Measurements from ENCODE around the gene ARID5B. TPM values are rescaled to one million over a fixed set of nuclear protein-coding genes. Genes with fewer than 3 reads are reported as not detected.

ARID5B gene
- total and polyA plus RNA-seq, 2 experiments from 2014 or later: 53.2 to 55.0 TPM

DNA sequence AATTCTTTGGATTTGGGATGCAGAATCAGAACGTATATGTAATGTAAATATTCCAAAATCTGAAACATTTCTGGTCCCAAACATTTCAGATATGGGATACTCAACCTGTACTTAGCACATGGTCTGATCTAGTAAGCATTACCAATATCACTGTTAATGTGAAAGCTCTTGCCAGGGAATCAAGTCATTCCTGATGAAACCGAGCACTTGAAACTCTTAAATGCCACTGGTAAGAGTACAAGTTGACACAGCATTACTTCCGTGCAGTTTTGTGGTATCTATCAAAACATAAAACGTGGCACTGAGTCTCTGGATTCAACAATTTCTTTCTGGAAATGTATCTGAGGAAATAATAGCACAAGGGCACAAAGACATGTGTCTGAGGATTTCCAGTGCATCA is 211.5 kb downstream of the ARID5B start:
- Histone ChIP-seq H2AFZ (no peak overlapping the region), H3K79me2 (no peaks in the 10 kb centered on the region), H4K20me1 (ENCODE audit: insufficient read depth, poor library complexity, severe bottlenecking) (no peaks in the 10 kb centered on the region), H3K4me1 (ENCODE audit: insufficient read depth) (no peaks in the 10 kb centered on the region), H3K27me3 (no peaks in the 10 kb centered on the region), H3K4me2 (no peak overlapping the region), H3K9me2 (replicated peaks; ENCODE audit: insufficient read depth) (no peaks in the 10 kb centered on the region), H3K36me3 (replicated peaks; ENCODE audit: insufficient read depth, low read depth) (no peaks in the 10 kb centered on the region), H3K4me3 (no peak overlapping the region), H3K27ac (no peak overlapping the region), H3K9me3 (ENCODE audit: low read depth) (no peaks in the 10 kb centered on the region)
- WGBS (ENCODE audit: low lambda C conversion rate, missing lambda C conversion rate): 88% methylated on average over 4 of the region's 4 CpGs
- TF ChIP-seq EZH2 (IDR thresholded peaks at IDR 0.05; ENCODE audit: borderline replicate concordance) (no peak), EZH2phosphoT487 (IDR thresholded peaks at IDR 0.05; ENCODE audit: low read depth, severe bottlenecking, unreplicated experiment) (no peak)
- TF ChIP-seq, protein P1, sequence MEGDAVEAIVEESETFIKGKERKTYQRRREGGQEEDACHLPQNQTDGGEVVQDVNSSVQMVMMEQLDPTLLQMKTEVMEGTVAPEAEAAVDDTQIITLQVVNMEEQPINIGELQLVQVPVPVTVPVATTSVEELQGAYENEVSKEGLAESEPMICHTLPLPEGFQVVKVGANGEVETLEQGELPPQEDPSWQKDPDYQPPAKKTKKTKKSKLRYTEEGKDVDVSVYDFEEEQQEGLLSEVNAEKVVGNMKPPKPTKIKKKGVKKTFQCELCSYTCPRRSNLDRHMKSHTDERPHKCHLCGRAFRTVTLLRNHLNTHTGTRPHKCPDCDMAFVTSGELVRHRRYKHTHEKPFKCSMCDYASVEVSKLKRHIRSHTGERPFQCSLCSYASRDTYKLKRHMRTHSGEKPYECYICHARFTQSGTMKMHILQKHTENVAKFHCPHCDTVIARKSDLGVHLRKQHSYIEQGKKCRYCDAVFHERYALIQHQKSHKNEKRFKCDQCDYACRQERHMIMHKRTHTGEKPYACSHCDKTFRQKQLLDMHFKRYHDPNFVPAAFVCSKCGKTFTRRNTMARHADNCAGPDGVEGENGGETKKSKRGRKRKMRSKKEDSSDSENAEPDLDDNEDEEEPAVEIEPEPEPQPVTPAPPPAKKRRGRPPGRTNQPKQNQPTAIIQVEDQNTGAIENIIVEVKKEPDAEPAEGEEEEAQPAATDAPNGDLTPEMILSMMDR (IDR thresholded peaks at IDR 0.05; ENCODE audit: poor library complexity): no peak
- DNase-seq (ENCODE audit: low spot score): no peak

GRCh38 chr10:62113680-62114079 is 212.2 kb downstream of the ARID5B start:
- H3K4me1 ChIP-seq (ENCODE audit: insufficient read depth): no peaks in the 10 kb centered on the region
- no peak overlapping the region for H3K4me2 ChIP-seq
- TF ChIP-seq EZH2 (IDR thresholded peaks at IDR 0.05; ENCODE audit: borderline replicate concordance) (no peak), EZH2phosphoT487 (IDR thresholded peaks at IDR 0.05; ENCODE audit: low read depth, severe bottlenecking, unreplicated experiment) (no peak)
- TF ChIP-seq, protein P1 (IDR thresholded peaks at IDR 0.05; ENCODE audit: poor library complexity): no peak
- DNase-seq (ENCODE audit: low spot score): no peak
- H3K4me3 ChIP-seq: no peak overlapping the region
- no peak overlapping the region for H3K27ac ChIP-seq
- no peaks in the 10 kb centered on the region for H3K36me3 ChIP-seq (replicated peaks; ENCODE audit: insufficient read depth, low read depth)
- H3K27me3 ChIP-seq: no peaks in the 10 kb centered on the region
- no peak overlapping the region for H2AFZ ChIP-seq
- H4K20me1 ChIP-seq (ENCODE audit: insufficient read depth, poor library complexity, severe bottlenecking): no peaks in the 10 kb centered on the region
- no peaks in the 10 kb centered on the region for H3K9me3 ChIP-seq (ENCODE audit: low read depth)
- WGBS (ENCODE audit: low lambda C conversion rate, missing lambda C conversion rate): 90% methylated on average over 4 of the region's 4 CpGs
- H3K79me2 ChIP-seq: no peaks in the 10 kb centered on the region
- no peaks in the 10 kb centered on the region for H3K9me2 ChIP-seq (replicated peaks; ENCODE audit: insufficient read depth)

DNA sequence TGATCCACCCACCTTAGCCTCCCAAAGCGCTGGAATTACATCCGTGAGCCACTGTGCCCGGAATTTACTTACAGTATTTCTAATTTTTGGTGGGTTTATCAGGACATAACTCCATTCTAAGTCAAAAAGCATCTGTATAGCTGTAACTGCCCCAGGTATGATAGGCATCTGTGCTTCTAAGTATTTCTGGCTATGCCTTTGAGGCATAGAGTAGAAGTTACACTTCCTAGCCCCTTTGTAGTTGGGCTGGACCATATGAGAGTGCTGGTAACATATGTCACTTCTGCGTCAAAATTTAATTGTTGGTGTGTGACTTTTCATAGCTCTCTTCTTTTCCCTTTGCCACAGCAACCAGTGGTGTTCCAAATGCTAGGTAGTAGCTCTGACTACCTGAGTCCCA is 213.8 kb downstream of the ARID5B start:
- no peaks in the 10 kb centered on the region for H3K4me1 ChIP-seq (ENCODE audit: insufficient read depth)
- no peaks in the 10 kb centered on the region for H3K9me2 ChIP-seq (replicated peaks; ENCODE audit: insufficient read depth)
- H4K20me1 ChIP-seq (ENCODE audit: insufficient read depth, poor library complexity, severe bottlenecking): no peaks in the 10 kb centered on the region
- DNase-seq (ENCODE audit: low spot score): no peak
- TF ChIP-seq EZH2phosphoT487 (IDR thresholded peaks at IDR 0.05; ENCODE audit: low read depth, severe bottlenecking, unreplicated experiment) (no peak), EZH2 (IDR thresholded peaks at IDR 0.05; ENCODE audit: borderline replicate concordance) (no peak)
- TF ChIP-seq, protein P1 (IDR thresholded peaks at IDR 0.05; ENCODE audit: poor library complexity): no peak
- H3K27me3 ChIP-seq: no peaks in the 10 kb centered on the region
- H3K27ac ChIP-seq: no peak overlapping the region
- H2AFZ ChIP-seq: no peak overlapping the region
- no peak overlapping the region for H3K4me3 ChIP-seq
- H3K4me2 ChIP-seq: no peak overlapping the region
- no peaks in the 10 kb centered on the region for H3K9me3 ChIP-seq (ENCODE audit: low read depth)
- H3K36me3 ChIP-seq (replicated peaks; ENCODE audit: insufficient read depth, low read depth): no peaks in the 10 kb centered on the region
- H3K79me2 ChIP-seq: no peaks in the 10 kb centered on the region
- 98% methylated on average over 4 of the region's 4 CpGs for WGBS (ENCODE audit: low lambda C conversion rate, missing lambda C conversion rate)

DNA sequence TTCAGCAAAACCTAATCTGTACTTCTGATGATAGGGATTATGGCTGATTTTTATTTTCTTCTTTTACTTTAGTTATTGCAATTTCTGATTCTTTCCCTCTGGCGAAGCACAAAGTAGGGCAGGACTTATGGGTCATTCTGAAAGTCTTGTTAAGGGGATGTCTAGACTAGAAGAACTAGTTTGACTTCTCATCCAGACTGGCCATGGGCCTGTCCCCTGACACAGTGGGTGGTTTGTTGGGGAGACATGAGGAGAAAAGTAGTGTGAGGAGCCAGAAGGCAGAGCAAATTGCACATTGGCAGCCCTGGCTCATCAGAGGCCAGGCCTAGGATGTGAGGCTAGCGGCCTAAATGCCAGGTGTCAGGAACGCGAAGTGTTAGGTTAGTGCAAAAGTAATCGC is 214.3 kb downstream of the ARID5B start:
- no peak for DNase-seq (ENCODE audit: low spot score)
- WGBS (ENCODE audit: low lambda C conversion rate, missing lambda C conversion rate): 94% methylated on average over 5 of the region's 5 CpGs
- Histone ChIP-seq H2AFZ (no peak overlapping the region), H3K4me1 (ENCODE audit: insufficient read depth) (no peaks in the 10 kb centered on the region), H3K27me3 (no peaks in the 10 kb centered on the region), H3K9me3 (ENCODE audit: low read depth) (no peaks in the 10 kb centered on the region), H4K20me1 (ENCODE audit: insufficient read depth, poor library complexity, severe bottlenecking) (no peaks in the 10 kb centered on the region), H3K4me3 (no peak overlapping the region), H3K36me3 (replicated peaks; ENCODE audit: insufficient read depth, low read depth) (no peaks in the 10 kb centered on the region), H3K4me2 (no peak overlapping the region), H3K27ac (no peak overlapping the region), H3K9me2 (replicated peaks; ENCODE audit: insufficient read depth) (no peaks in the 10 kb centered on the region), H3K79me2 (no peaks in the 10 kb centered on the region)
- TF ChIP-seq EZH2 (IDR thresholded peaks at IDR 0.05; ENCODE audit: borderline replicate concordance) (no peak), EZH2phosphoT487 (IDR thresholded peaks at IDR 0.05; ENCODE audit: low read depth, severe bottlenecking, unreplicated experiment) (no peak)
- TF ChIP-seq, protein P1 (IDR thresholded peaks at IDR 0.05; ENCODE audit: poor library complexity): no peak
